Measurements from ENCODE around the gene MED27. TPM values are rescaled to one million over a fixed set of nuclear protein-coding genes. Genes with fewer than 3 reads are reported as not detected.

MED27 gene
- total and polyA plus RNA-seq, 7 donors: 11.9 to 19.7 (median 15.6) TPM

DNA sequence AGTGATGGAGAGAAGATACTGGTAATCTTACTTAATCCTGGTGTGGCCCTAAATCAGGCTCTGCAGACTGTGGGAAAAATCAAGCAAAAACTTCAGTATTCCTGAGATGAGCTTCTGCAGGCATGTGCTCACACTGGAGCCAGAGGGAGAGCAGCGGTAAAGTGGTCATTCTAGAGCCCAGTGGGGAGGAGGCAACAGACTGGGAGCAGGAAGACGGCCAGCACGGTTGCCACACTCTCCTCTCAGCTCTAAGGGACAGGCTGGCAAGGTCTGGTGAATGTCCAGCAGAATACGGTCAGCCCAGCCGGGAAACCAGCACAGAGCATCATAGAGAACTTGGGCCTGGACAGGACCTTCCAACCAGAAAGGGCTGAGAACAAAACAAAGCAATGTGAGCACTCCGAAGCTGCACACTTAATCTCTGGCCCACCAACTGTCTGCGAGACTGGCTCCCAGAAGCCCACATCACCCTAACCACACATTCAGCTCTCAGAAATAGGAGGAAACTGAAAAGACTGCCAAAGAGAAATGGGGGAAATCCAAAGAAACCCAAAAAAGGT is 30.3 kb downstream of the MED27 start:
- 88 to 93% methylated on average over 7 of the region's 7 CpGs for WGBS, 2 donors
- Histone ChIP-seq H3K27ac (no peak overlapping the region), H3K36me3 (no peaks in the 10 kb centered on the region), H3K27me3 (no peaks in the 10 kb centered on the region), H3K4me3 (no peak overlapping the region), H3K4me1 (no peaks in the 10 kb centered on the region), H3K9me3 (no peaks in the 10 kb centered on the region)
- DNase-seq: no peak
- TF ChIP-seq POLR2A (IDR thresholded peaks at IDR 0.05) (no peak), EP300 (IDR thresholded peaks at IDR 0.05) (no peak), POLR2AphosphoS5 (IDR thresholded peaks at IDR 0.05) (no peak)
- TF ChIP-seq, protein P1, sequence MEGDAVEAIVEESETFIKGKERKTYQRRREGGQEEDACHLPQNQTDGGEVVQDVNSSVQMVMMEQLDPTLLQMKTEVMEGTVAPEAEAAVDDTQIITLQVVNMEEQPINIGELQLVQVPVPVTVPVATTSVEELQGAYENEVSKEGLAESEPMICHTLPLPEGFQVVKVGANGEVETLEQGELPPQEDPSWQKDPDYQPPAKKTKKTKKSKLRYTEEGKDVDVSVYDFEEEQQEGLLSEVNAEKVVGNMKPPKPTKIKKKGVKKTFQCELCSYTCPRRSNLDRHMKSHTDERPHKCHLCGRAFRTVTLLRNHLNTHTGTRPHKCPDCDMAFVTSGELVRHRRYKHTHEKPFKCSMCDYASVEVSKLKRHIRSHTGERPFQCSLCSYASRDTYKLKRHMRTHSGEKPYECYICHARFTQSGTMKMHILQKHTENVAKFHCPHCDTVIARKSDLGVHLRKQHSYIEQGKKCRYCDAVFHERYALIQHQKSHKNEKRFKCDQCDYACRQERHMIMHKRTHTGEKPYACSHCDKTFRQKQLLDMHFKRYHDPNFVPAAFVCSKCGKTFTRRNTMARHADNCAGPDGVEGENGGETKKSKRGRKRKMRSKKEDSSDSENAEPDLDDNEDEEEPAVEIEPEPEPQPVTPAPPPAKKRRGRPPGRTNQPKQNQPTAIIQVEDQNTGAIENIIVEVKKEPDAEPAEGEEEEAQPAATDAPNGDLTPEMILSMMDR (IDR thresholded peaks at IDR 0.05): no peak
- intact Hi-C loops (cut with DNase I): no loop called here

DNA sequence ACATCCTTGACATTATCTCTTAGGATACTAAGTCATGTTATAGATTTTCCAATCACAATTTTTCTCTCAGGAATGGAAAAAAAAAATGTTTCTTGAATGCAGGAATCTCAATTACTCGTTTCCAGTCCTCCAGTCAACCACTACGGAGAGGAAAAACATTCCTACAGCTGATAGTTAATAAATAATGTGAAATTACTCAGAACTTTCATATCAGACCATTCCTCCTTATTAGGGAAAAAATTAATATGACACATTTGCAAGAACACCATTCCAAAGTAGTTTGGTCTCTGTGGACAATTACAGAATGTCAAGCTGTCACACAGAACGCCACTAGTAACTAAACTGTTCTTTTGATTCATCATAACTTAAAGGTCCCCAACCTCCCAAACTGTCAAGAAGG is 31.5 kb downstream of the MED27 start:
- 90 to 93% methylated on average over 3 of the region's 3 CpGs for WGBS, 2 donors
- intact Hi-C loops (cut with DNase I): no loop called here

DNA sequence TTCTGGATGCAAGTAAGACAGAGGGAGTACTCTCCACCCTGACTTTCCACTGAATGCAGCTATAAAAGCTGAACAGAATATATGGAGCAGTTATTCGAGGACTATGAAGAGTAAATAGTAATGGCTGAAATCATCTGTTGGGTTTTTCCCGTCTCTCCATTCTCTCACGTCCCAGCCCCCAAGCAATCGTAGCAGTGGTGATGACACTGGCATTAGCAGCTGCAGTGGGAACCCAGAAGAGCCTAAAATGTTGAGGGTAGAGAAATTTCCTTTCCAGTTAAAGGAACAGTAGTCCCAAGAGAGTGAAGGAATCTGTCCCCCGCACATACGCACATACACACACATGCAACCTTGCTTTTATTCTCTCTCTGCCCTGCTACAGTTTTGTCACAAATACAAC is 33.2 kb downstream of the MED27 start:
- 67 to 79% methylated on average over 6 of the region's 6 CpGs for WGBS, 2 donors
- no peak overlapping the region for H3K27ac ChIP-seq
- TF ChIP-seq, protein P1 (IDR thresholded peaks at IDR 0.05): no peak
- TF ChIP-seq POLR2A (IDR thresholded peaks at IDR 0.05) (no peak), POLR2AphosphoS5 (IDR thresholded peaks at IDR 0.05) (no peak), EP300 (IDR thresholded peaks at IDR 0.05) (no peak)
- H3K27me3 ChIP-seq: no peaks in the 10 kb centered on the region
- no peak for DNase-seq
- H3K36me3 ChIP-seq: no peaks in the 10 kb centered on the region
- H3K9me3 ChIP-seq: no peaks in the 10 kb centered on the region
- no peak overlapping the region for H3K4me3 ChIP-seq
- H3K4me1 ChIP-seq: no peaks in the 10 kb centered on the region
- intact Hi-C loops (cut with DNase I): no loop called here

More for the DNA sequence above, 31.5 kb downstream of the MED27 start:
- no peaks in the 10 kb centered on the region for H3K27me3 ChIP-seq
- H3K9me3 ChIP-seq: no peaks in the 10 kb centered on the region
- TF ChIP-seq POLR2A (IDR thresholded peaks at IDR 0.05) (no peak), POLR2AphosphoS5 (IDR thresholded peaks at IDR 0.05) (no peak), EP300 (IDR thresholded peaks at IDR 0.05) (no peak)
- TF ChIP-seq, protein P1 (IDR thresholded peaks at IDR 0.05): no peak
- no peak overlapping the region for H3K27ac ChIP-seq
- H3K4me1 ChIP-seq: no peaks in the 10 kb centered on the region
- no peaks in the 10 kb centered on the region for H3K36me3 ChIP-seq
- DNase-seq: no peak
- H3K4me3 ChIP-seq: no peak overlapping the region

DNA sequence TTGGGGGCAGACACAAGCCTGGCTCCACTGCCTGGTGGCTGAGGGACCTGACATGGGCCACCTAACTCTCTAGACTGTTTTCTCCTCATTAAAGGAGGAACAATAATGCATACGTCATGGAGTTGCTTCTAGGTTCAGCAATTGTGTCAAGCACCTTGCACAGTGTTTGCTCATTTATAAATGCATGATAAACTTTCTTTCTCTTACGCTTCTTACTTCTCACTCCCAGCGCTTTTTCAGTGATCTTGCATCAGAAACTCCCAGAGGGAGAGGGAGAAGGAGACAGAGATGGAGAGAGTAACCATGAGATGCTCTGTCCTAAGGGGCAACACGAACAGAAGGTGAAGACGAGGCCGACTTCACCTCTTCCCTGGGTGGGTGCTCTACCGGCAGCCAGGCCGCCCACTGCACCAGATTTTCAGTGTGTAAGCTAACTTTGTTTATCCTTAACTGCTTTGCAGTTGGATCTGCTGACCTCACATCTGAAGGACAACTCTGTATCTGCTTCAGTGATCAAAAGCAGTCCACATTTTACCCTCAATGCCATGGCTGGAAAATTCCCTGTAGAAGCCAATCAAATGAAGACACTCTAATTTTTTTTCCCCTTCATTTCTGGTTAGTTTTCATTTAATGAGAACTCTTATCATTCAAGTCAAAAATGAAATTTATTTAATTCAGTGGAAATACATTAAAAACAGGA is 35.3 kb downstream of the MED27 start:
- no peak overlapping the region for H3K4me3 ChIP-seq
- WGBS, 2 donors: 90 to 92% methylated on average over 8 of the region's 8 CpGs
- no peaks in the 10 kb centered on the region for H3K4me1 ChIP-seq
- H3K27ac ChIP-seq: no peak overlapping the region
- H3K36me3 ChIP-seq: no peaks in the 10 kb centered on the region
- DNase-seq: no peak
- TF ChIP-seq, protein P1 (IDR thresholded peaks at IDR 0.05): no peak
- TF ChIP-seq POLR2AphosphoS5 (IDR thresholded peaks at IDR 0.05): no peak
- no peak for TF ChIP-seq POLR2A (IDR thresholded peaks at IDR 0.05)
- TF ChIP-seq EP300 (IDR thresholded peaks at IDR 0.05): no peak
- no peaks in the 10 kb centered on the region for H3K9me3 ChIP-seq
- H3K27me3 ChIP-seq: no peaks in the 10 kb centered on the region
- intact Hi-C loops (cut with DNase I): no loop called here

All from sigmoid colon (tissue), 7 donors.